Pancreas (tissue), 10 donors: Measurements from ENCODE around the gene KRTAP10-9. TPM values are rescaled to one million over a fixed set of nuclear protein-coding genes. Genes with fewer than 3 reads are reported as not detected.

Source experiments
- ATAC-seq, 4 donors: fragments of 200-7000 bp; cut with Tn5 transposase; one replicate each; pipeline versions ENCODE4 v1.8.0 to v1.9.1; 2020; ENCODE audit warnings: mild to moderate bottlenecking in 4 of 4, moderate library complexity in 4 of 4
- DNase-seq, 6 donors: peaks; one replicate each; pipeline ENCODE4 v3.0.0-alpha.2; 2020
- FAIRE-seq: peaks from 2 replicates; lab custom pipeline; 2012; peaks lifted over from hg19 to GRCh38; lab: Jason Lieb, UNC
- H3K27ac ChIP-seq, 4 donors: fragments of 200-600 bp; sonication (generic); 1 replicate in 3 of 4; 2 replicates in 1 of 4; pipeline versions ENCODE4 v1.5.0 to v1.8.0; 2020
- H3K27me3 ChIP-seq, 4 donors: fragments of 200-600 bp; one replicate each; pipeline ENCODE4 v1.8.0; 2021
- H3K36me3 ChIP-seq, 3 donors: fragments of 200-600 bp; sonication (generic) in 1 of 3; one replicate each; pipeline versions ENCODE4 v1.5.0 to v1.8.0; 2020 to 2021
- H3K4me1 ChIP-seq, 3 donors: fragments of 200-600 bp; one replicate each; pipeline ENCODE4 v1.8.0; 2021
- H3K4me3 ChIP-seq, 4 donors: fragments of 200-600 bp; sonication (generic) in 2 of 4; one replicate each; pipeline versions ENCODE4 v1.5.0 to v1.8.0; 2020 to 2021
- H3K9me3 ChIP-seq, 4 donors: fragments of 200-600 bp; one replicate each; pipeline ENCODE4 v1.8.0; 2021
- WGBS, 2 donors: extraction: QIAGEN DNeasy Blood & Tissue Kit; methylation state at CpG; one replicate each; pipeline ENCODE4 v1.1.7; 2013; 5-methylcytosine and 5-hydroxymethylcytosine counted together
- intact Hi-C, 3 donors: fragments of 100-400 bp; cut with DNase I; formaldehyde crosslinking; loops; one replicate each; pipeline versions ENCODE4 v1.11.1 to v1.14.2; 2022
- polyA plus RNA-seq, 2 donors: library from polyadenylated mRNA; stranded (reverse); fragments of 200-250 nt; gene quantifications; one replicate each; pipeline ENCODE4 v1.2.3, GENCODE V29; 2013
- total RNA-seq, 6 donors: library from RNA; stranded (reverse); fragmentation: NEBNext Ultra II Directional in 4 of 6; extraction: Animal tissue kit (Norgen Biotek cat#: 25700) in 4 of 6; gene quantifications; one replicate each; pipeline versions ENCODE4 v1.2.1 to v1.2.4, GENCODE V29; 2021 to 2023
- TF ChIP-seq, protein P1 (sequence below), 4 donors: fragments of 200-600 bp; sonication (generic) in 3 of 4; IDR thresholded peaks; one replicate each; pipeline versions ENCODE4 v1.5.0 to v1.8.0; 2021; ENCODE audit warnings: antibody characterized with exemption in 4 of 4
- donor health status: healthy with polysubstance abuse.
- donor health status: DM: no; HTN: no; CAD: no; lungs with moderate emphysema.
- donor health status: DM: no; HTN: no; CAD: no.
- donor health status: control.
- donor health status: control.
- donor health status: Bipolar disorder and iron deficiency.
- donor health status: DM: yes; HTN: yes; CAD: no.
- donor health status: DM: no; HTN: no; CAD: no.
- donor health status: DM: no; HTN: no; CAD: no.
- donor health status: DM: yes; HTN: yes; CAD: no.

The KRTAP10-9 gene
- total and polyA plus RNA-seq, 8 donors: not detected

DNA sequence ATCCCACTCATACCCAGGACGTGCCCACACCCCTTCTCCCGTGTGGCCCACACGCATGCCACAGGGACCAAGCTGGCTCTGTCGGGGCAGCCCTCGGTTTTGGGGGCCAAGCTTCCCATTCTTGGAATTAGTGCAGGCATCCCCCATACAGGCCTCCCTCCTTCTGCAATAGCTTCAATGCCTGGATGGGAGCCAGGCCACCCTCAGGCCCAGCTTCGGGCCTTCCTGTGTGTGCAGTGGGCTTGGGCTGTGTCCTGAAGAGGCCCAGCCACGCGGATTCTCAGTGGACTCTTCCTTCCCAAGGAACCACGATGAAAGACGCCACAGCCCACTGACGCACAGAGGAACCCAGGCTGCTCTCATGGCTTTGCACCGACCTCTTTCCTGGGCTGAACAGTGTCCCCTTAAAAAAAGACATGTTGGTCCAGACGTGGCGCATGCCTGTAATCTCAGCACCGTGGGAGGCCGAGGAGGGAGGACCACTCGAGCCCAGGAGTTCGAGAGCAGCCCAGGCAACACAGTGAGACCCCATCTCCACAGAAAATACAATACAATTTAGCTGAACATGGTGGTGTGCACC lies 22.7 kb downstream of the KRTAP10-9 start:
- TF ChIP-seq, protein P1, sequence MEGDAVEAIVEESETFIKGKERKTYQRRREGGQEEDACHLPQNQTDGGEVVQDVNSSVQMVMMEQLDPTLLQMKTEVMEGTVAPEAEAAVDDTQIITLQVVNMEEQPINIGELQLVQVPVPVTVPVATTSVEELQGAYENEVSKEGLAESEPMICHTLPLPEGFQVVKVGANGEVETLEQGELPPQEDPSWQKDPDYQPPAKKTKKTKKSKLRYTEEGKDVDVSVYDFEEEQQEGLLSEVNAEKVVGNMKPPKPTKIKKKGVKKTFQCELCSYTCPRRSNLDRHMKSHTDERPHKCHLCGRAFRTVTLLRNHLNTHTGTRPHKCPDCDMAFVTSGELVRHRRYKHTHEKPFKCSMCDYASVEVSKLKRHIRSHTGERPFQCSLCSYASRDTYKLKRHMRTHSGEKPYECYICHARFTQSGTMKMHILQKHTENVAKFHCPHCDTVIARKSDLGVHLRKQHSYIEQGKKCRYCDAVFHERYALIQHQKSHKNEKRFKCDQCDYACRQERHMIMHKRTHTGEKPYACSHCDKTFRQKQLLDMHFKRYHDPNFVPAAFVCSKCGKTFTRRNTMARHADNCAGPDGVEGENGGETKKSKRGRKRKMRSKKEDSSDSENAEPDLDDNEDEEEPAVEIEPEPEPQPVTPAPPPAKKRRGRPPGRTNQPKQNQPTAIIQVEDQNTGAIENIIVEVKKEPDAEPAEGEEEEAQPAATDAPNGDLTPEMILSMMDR (IDR thresholded peaks at IDR 0.05): no peak
- no peak for ATAC-seq
- Histone ChIP-seq H3K4me3 (no peak overlapping the region), H3K9me3 (no peaks in the 10 kb centered on the region), H3K27me3 (no peaks in the 10 kb centered on the region), H3K36me3 (no peaks in the 10 kb centered on the region), H3K27ac (no peak overlapping the region), H3K4me1 (no peaks in the 10 kb centered on the region)
- no peak for DNase-seq
- FAIRE-seq: no peak
- intact Hi-C loops: no loop called here
- WGBS, 2 donors: 78 to 82% methylated on average over 18 of the region's 18 CpGs

GRCh38 chr21:44650265-44650972 lies 23.5 kb downstream of the KRTAP10-9 start:
- no peak overlapping the region for H3K4me3 ChIP-seq
- TF ChIP-seq, protein P1 (IDR thresholded peaks at IDR 0.05): no peak
- intact Hi-C loops: no loop called here
- WGBS, 2 donors: 74 to 81% methylated on average over 19 to 20 of the region's 20 CpGs
- no peak for ATAC-seq
- H3K27me3 ChIP-seq: no peaks in the 10 kb centered on the region
- DNase-seq: no peak
- H3K27ac ChIP-seq: no peak overlapping the region
- no peaks in the 10 kb centered on the region for H3K36me3 ChIP-seq
- H3K4me1 ChIP-seq: no peaks in the 10 kb centered on the region
- FAIRE-seq: no peak
- no peaks in the 10 kb centered on the region for H3K9me3 ChIP-seq

- H3K9me3 ChIP-seq: no peaks in the 10 kb centered on the region
- no peak for FAIRE-seq
Measured at GRCh38 chr21:44650973-44651675, 24.2 kb downstream of the KRTAP10-9 start.

GRCh38 chr21:44653123-44653522 lies 26.2 kb downstream of the KRTAP10-9 start:
- Histone ChIP-seq H3K36me3 (no peaks in the 10 kb centered on the region), H3K27me3 (peaks cover 0 to 8% (median 0%) of the 10 kb centered on the region in 4 donors), H3K4me1 (no peaks in the 10 kb centered on the region), H3K4me3 (no peak overlapping the region), H3K9me3 (no peaks in the 10 kb centered on the region), H3K27ac (no peak overlapping the region)
- FAIRE-seq (no peak), ATAC-seq (no peak), DNase-seq (no peak)
- TF ChIP-seq, protein P1 (IDR thresholded peaks at IDR 0.05): no peak
- intact Hi-C loops: no loop called here
- WGBS, 2 donors: 54 to 67% methylated on average over 14 of the region's 14 CpGs

More at GRCh38 chr21:44650973-44651675, 24.2 kb downstream of the KRTAP10-9 start:
- Histone ChIP-seq H3K27ac (no peak overlapping the region), H3K27me3 (no peaks in the 10 kb centered on the region), H3K4me3 (no peak overlapping the region), H3K36me3 (no peaks in the 10 kb centered on the region), H3K4me1 (no peaks in the 10 kb centered on the region)
- intact Hi-C loops: no loop called here
- WGBS, 2 donors: 75% methylated on average over 12 of the region's 12 CpGs
- no peak for DNase-seq
- TF ChIP-seq, protein P1 (IDR thresholded peaks at IDR 0.05): no peak
- ATAC-seq: no peak
